HFFc6 (cell line): ENCODE data around the gene CERK. TPM values are rescaled to one million over a fixed set of nuclear protein-coding genes. Genes with fewer than 3 reads are reported as not detected.

Source experiments
- DNase-seq: peaks from one replicate; pipeline ENCODE4 v3.0.0-alpha.2; 2018
- H3K27ac Mint-ChIP-seq: 2 replicates; pipeline ENCODE4 v1.8.0; 2020; ENCODE audit warnings: mild to moderate bottlenecking, mixed read lengths
- H3K27me3 Mint-ChIP-seq: 2 replicates; pipeline ENCODE4 v1.8.0; 2021; ENCODE audit warnings: mild to moderate bottlenecking, moderate library complexity, mixed read lengths; ENCODE audit not compliant: insufficient read depth
- H3K36me3 Mint-ChIP-seq: 2 replicates; pipeline ENCODE4 v1.8.0; 2021; ENCODE audit warnings: low read depth, mixed read lengths
- H3K4me1 Mint-ChIP-seq: 2 replicates; pipeline ENCODE4 v1.8.0; 2020; ENCODE audit warnings: low read depth, mixed read lengths
- H3K4me3 Mint-ChIP-seq: 2 replicates; pipeline ENCODE4 v1.8.0; 2020; ENCODE audit warnings: mild to moderate bottlenecking, moderate library complexity, mixed read lengths
- H3K9me3 Mint-ChIP-seq: 2 replicates; pipeline ENCODE4 v1.8.0; 2020; ENCODE audit warnings: mild to moderate bottlenecking, mixed read lengths
- CTCF ChIP-seq: fragments of 200-600 bp; sonication (generic); IDR thresholded peaks from 2 replicates; pipeline ENCODE4 v1.5.0; 2021; ENCODE audit warnings: antibody characterized with exemption, mild to moderate bottlenecking
- total RNA-seq, 6 experiments: library from RNA; stranded (reverse); fragmentation: NEBNext Ultra II Directional; extraction: Animal tissue kit (Norgen Biotek cat#: 25700); gene quantifications; 2 replicates in 1 of 6; 3 replicates in 5 of 6; pipeline ENCODE4 v1.2.3, GENCODE V29; 2021

The CERK gene
- total RNA-seq, 6 experiments from 2014 or later: 49.1 to 54.8 (median 52.0) TPM

- Mint-ChIP-seq H3K4me3 (no peak overlapping the region), H3K4me1 (peaks cover 25% of the 10 kb centered on the region), H3K36me3 (no peaks in the 10 kb centered on the region), H3K27ac (no peak overlapping the region), H3K9me3 (no peaks in the 10 kb centered on the region), H3K27me3 (no peaks in the 10 kb centered on the region; the same call in none of the 2 replicates)
- TF ChIP-seq CTCF: no peak
- no peak for DNase-seq
Observed at GRCh38 chr22:46769191-46769675, 31.2 kb upstream of the CERK start.

GRCh38 chr22:46767249-46767985 lies 29.4 kb upstream of the CERK start:
- no peak overlapping the region for H3K4me3 Mint-ChIP-seq
- no peak for TF ChIP-seq CTCF
- H3K27me3 Mint-ChIP-seq: no peaks in the 10 kb centered on the region; the same call in 1 of the 2 replicates
- no peaks in the 10 kb centered on the region for H3K9me3 Mint-ChIP-seq
- peaks cover 32% of the 10 kb centered on the region for H3K4me1 Mint-ChIP-seq
- H3K27ac Mint-ChIP-seq: no peak overlapping the region
- H3K36me3 Mint-ChIP-seq: 0 out of 2 replicates have a peak, but pooled peaks cover 2% of the 10 kb centered on the region
- DNase-seq: no peak

GRCh38 chr22:46766611-46767010 lies 28.6 kb upstream of the CERK start:
- H3K27me3 Mint-ChIP-seq: no peaks in the 10 kb centered on the region; the same call in 1 of the 2 replicates
- H3K4me3 Mint-ChIP-seq: no peak overlapping the region
- peaks cover 9% of the 10 kb centered on the region; the same call in 1 of the 2 replicates for H3K36me3 Mint-ChIP-seq
- DNase-seq: no peak
- no peak for TF ChIP-seq CTCF
- no peaks in the 10 kb centered on the region for H3K9me3 Mint-ChIP-seq
- peaks cover 39% of the 10 kb centered on the region for H3K4me1 Mint-ChIP-seq
- no peak overlapping the region for H3K27ac Mint-ChIP-seq

GRCh38 chr22:46764779-46765485 lies 26.9 kb upstream of the CERK start:
- no peaks in the 10 kb centered on the region; the same call in 1 of the 2 replicates for H3K27me3 Mint-ChIP-seq
- peaks cover 50% of the 10 kb centered on the region for H3K4me1 Mint-ChIP-seq
- H3K4me3 Mint-ChIP-seq: no peak overlapping the region
- no peaks in the 10 kb centered on the region for H3K9me3 Mint-ChIP-seq
- DNase-seq: no peak
- no peak for TF ChIP-seq CTCF
- H3K27ac Mint-ChIP-seq: no peak overlapping the region
- H3K36me3 Mint-ChIP-seq: peaks cover 14% of the 10 kb centered on the region

GRCh38 chr22:46764140-46764680 lies 26.2 kb upstream of the CERK start:
- Mint-ChIP-seq H3K4me1 (peaks cover 50% of the 10 kb centered on the region), H3K9me3 (no peaks in the 10 kb centered on the region), H3K36me3 (peaks cover 14% of the 10 kb centered on the region), H3K4me3 (peak overlapping the region; percentile 96), H3K27me3 (no peaks in the 10 kb centered on the region; the same call in 1 of the 2 replicates), H3K27ac (peak overlapping the region; percentile 94)
- DNase-seq: no peak
- TF ChIP-seq CTCF: no peak
